ENCODE data around the gene HPCAL1.
A peak's percentile ranks its signal among the peaks of the same experiment; 100 is the strongest.
"Not testable (repeated sequence)": the region's sequence is repeated elsewhere in the genome, so short reads cannot be mapped to it uniquely, and the experiment has no call there.

Gene HPCAL1

GRCh38 chr2:10284108-10284870, 18.4 kb upstream of the HPCAL1 start:
- no peak for DNase-seq (ENCODE audit: low read depth in 2 of 2)

- no peak for DNase-seq (ENCODE audit: low read depth in 2 of 2)
Observed at GRCh38 chr2:10285191-10285555, 17.5 kb upstream of the HPCAL1 start.

- DNase-seq (ENCODE audit: low read depth in 2 of 2), result no peak
Observed at GRCh38 chr2:10285556-10286198, 17.0 kb upstream of the HPCAL1 start.

GRCh38 chr2:10286216-10287037, 16.3 kb upstream of the HPCAL1 start:
- no peak for DNase-seq (ENCODE audit: low read depth in 2 of 2)

GRCh38 chr2:10287761-10288160, 14.9 kb upstream of the HPCAL1 start:
- DNase-seq (ENCODE audit: low read depth in 2 of 2), result no peak

- DNase-seq (ENCODE audit: low read depth in 2 of 2), result no peak
Observed at GRCh38 chr2:10288606-10289005, 14.1 kb upstream of the HPCAL1 start.

GRCh38 chr2:10289352-10289751, 13.4 kb upstream of the HPCAL1 start:
- no peak for DNase-seq (ENCODE audit: low read depth in 2 of 2)

- no peak for DNase-seq (ENCODE audit: low read depth in 2 of 2)
Observed at GRCh38 chr2:10289891-10290290, 12.8 kb upstream of the HPCAL1 start.

- DNase-seq (ENCODE audit: low read depth in 2 of 2), result not testable (repeated sequence)
Observed at GRCh38 chr2:10291376-10291775, 11.3 kb upstream of the HPCAL1 start.

- no peak for DNase-seq (ENCODE audit: low read depth in 2 of 2)
Observed at GRCh38 chr2:10292033-10292432, 10.7 kb upstream of the HPCAL1 start.

GRCh38 chr2:10293603-10294002, 9.1 kb upstream of the HPCAL1 start:
- DNase-seq (ENCODE audit: low read depth in 2 of 2), result no peak

- DNase-seq (ENCODE audit: low read depth in 2 of 2), result no peak
Observed at GRCh38 chr2:10294077-10294476, 8.6 kb upstream of the HPCAL1 start.

- DNase-seq (ENCODE audit: low read depth in 2 of 2), result not testable (repeated sequence)
Observed at GRCh38 chr2:10295649-10296048, 7.1 kb upstream of the HPCAL1 start.

- DNase-seq (ENCODE audit: low read depth in 2 of 2), result no peak
Observed at GRCh38 chr2:10296142-10296541, 6.6 kb upstream of the HPCAL1 start.

GRCh38 chr2:10297191-10297830, 5.4 kb upstream of the HPCAL1 start:
- DNase-seq (ENCODE audit: low read depth in 2 of 2), result no peak

GRCh38 chr2:10297959-10298531, 4.7 kb upstream of the HPCAL1 start:
- peak; percentile 10 to 11 for DNase-seq (ENCODE audit: low read depth in 2 of 2)

GRCh38 chr2:10298777-10299176, 3.9 kb upstream of the HPCAL1 start:
- DNase-seq (ENCODE audit: low read depth in 2 of 2), result not testable (repeated sequence)

- no peak for DNase-seq (ENCODE audit: low read depth in 2 of 2)
Observed at GRCh38 chr2:10300328-10300920, 2.3 kb upstream of the HPCAL1 start.

GRCh38 chr2:10300997-10301940, 1.4 kb upstream of the HPCAL1 start:
- no peak for DNase-seq (ENCODE audit: low read depth in 2 of 2)

GRCh38 chr2:10301941-10302478, 694 bp upstream of the HPCAL1 start:
- DNase-seq (ENCODE audit: low read depth in 2 of 2), result no peak

Data from fibroblast of skin of left biceps (primary cell).